DOHH2 (cell line): ENCODE measurements around the gene RNF14.

Source experiments
- EZH2phosphoT487 ChIP-seq: fragments of 200-600 bp; sonication (generic); IDR thresholded peaks from 2 replicates; pipeline ENCODE4 v1.6.1; 2017; ENCODE audit warnings: borderline replicate concordance, mild to moderate bottlenecking, antibody characterized with exemption, low read length, moderate library complexity, mixed read lengths
- TF ChIP-seq, protein P1 (sequence below): fragments of 200-600 bp; sonication (generic); IDR thresholded peaks from one replicate; pipeline ENCODE4 v1.5.1; 2014; ENCODE audit warnings: antibody characterized with exemption, mild to moderate bottlenecking, low read depth, low read length; ENCODE audit not compliant: poor library complexity, severe bottlenecking

DNA sequence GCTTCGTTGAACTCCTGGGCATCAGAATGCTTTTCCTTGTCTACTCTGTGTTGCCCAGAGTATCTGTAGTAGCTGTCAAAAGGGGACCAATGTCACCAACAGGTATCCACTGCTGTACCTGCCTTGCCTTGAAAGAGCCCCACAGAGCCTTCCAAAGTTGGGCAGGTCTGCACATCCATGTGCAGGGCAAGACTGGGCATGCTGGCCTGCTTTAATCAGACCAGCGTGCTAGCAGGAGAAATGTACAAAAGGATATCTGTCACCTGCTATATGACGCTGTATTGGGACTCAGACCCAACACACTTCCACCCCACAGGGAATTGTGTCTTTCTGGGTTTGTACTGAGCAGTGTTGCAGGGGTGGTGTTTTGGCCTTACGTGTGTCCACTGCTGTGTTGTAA lies 33.4 kb upstream of the RNF14 start:
- TF ChIP-seq, protein P1, sequence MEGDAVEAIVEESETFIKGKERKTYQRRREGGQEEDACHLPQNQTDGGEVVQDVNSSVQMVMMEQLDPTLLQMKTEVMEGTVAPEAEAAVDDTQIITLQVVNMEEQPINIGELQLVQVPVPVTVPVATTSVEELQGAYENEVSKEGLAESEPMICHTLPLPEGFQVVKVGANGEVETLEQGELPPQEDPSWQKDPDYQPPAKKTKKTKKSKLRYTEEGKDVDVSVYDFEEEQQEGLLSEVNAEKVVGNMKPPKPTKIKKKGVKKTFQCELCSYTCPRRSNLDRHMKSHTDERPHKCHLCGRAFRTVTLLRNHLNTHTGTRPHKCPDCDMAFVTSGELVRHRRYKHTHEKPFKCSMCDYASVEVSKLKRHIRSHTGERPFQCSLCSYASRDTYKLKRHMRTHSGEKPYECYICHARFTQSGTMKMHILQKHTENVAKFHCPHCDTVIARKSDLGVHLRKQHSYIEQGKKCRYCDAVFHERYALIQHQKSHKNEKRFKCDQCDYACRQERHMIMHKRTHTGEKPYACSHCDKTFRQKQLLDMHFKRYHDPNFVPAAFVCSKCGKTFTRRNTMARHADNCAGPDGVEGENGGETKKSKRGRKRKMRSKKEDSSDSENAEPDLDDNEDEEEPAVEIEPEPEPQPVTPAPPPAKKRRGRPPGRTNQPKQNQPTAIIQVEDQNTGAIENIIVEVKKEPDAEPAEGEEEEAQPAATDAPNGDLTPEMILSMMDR, result no peak
- no peak for TF ChIP-seq EZH2phosphoT487
